WTC11 (cell line): ENCODE data around the gene CPE. TPM values are rescaled to one million over a fixed set of nuclear protein-coding genes. Genes with fewer than 3 reads are reported as not detected.

Experiments
- ATAC-seq: fragments of 200-7000 bp; cut with Tn5 transposase; 2 replicates; pipeline ENCODE4 v1.10.0; 2021; ENCODE audit warnings: mild to moderate bottlenecking, moderate library complexity
- CTCF ChIA-PET: fragments of 300-600 bp; sonication (Branson Sonifier 250); formaldehyde crosslinking; loops from one replicate; lab custom pipeline; 2021; ENCODE audit warnings: antibody characterized with exemption; lab: Charles Lee
- POLR2A ChIA-PET: fragments of 350-600 bp; sonication (Branson Sonifier 250); formaldehyde crosslinking; loops from one replicate; lab custom pipeline; 2021; ENCODE audit warnings: antibody characterized with exemption; lab: Charles Lee
- DNase-seq: peaks from one replicate; pipeline ENCODE4 v3.0.0; 2021; ENCODE audit warnings: low spot score
- H3K27ac Mint-ChIP-seq: 2 replicates; pipeline ENCODE4 v1.8.0; 2021; ENCODE audit warnings: mixed read lengths
- H3K27me3 Mint-ChIP-seq: 2 replicates; pipeline ENCODE4 v1.8.0; 2021; ENCODE audit warnings: low read depth, mild to moderate bottlenecking, moderate library complexity, mixed read lengths
- H3K36me3 Mint-ChIP-seq: 2 replicates; pipeline ENCODE4 v1.8.0; 2021; ENCODE audit warnings: mixed read lengths
- H3K4me1 Mint-ChIP-seq: 2 replicates; pipeline ENCODE4 v1.8.0; 2022; ENCODE audit warnings: mixed read lengths
- H3K4me3 Mint-ChIP-seq: 2 replicates; pipeline ENCODE4 v1.8.0; 2021; ENCODE audit warnings: mild to moderate bottlenecking, moderate library complexity, mixed read lengths
- H3K9me3 Mint-ChIP-seq: 2 replicates; pipeline ENCODE4 v1.8.0; 2021; ENCODE audit warnings: mixed read lengths
- ARID4B ChIP-seq: sonication (generic); formaldehyde crosslinking; IDR thresholded peaks from 2 replicates; pipeline ENCODE4 v1.8.0; 2023; ENCODE audit warnings: missing genetic modification reagents, mild to moderate bottlenecking, borderline replicate concordance
- ATF2 ChIP-seq: sonication (generic); formaldehyde crosslinking; IDR thresholded peaks from 2 replicates; pipeline ENCODE4 v1.8.1; 2022; ENCODE audit warnings: low read depth, missing genetic modification reagents, borderline replicate concordance
- ATF3 ChIP-seq: sonication (generic); formaldehyde crosslinking; conservative IDR thresholded peaks from 2 replicates; pipeline ENCODE4 v1.8.1; 2022; ENCODE audit warnings: mild to moderate bottlenecking, missing genetic modification reagents
- CREM ChIP-seq: sonication (generic); formaldehyde crosslinking; IDR thresholded peaks from 2 replicates; pipeline ENCODE4 v1.8.1; 2022; ENCODE audit warnings: mild to moderate bottlenecking, missing genetic modification reagents, moderate library complexity
- E2F5 ChIP-seq: sonication (generic); formaldehyde crosslinking; IDR thresholded peaks from 2 replicates; pipeline ENCODE4 v1.8.1; 2022; ENCODE audit warnings: mild to moderate bottlenecking, moderate library complexity, missing genetic modification reagents
- EMX1 ChIP-seq: fragments of 250-450 bp; sonication (Bioruptor Pico); IDR thresholded peaks from 2 replicates; pipeline ENCODE4 v1.8.0; 2021; ENCODE audit warnings: mild to moderate bottlenecking
- ERG ChIP-seq: fragments of 250-450 bp; sonication (Bioruptor Pico); IDR thresholded peaks from 2 replicates; pipeline ENCODE4 v1.8.0; 2021; ENCODE audit warnings: mild to moderate bottlenecking
- FOXK1 ChIP-seq: sonication (generic); formaldehyde crosslinking; IDR thresholded peaks from 2 replicates; pipeline ENCODE4 v1.8.0; 2022; ENCODE audit warnings: mild to moderate bottlenecking, moderate library complexity, missing genetic modification reagents
- GABPB1 ChIP-seq: sonication (generic); formaldehyde crosslinking; IDR thresholded peaks from 2 replicates; pipeline ENCODE4 v1.8.1; 2023; ENCODE audit warnings: mild to moderate bottlenecking, missing genetic modification reagents
- HMGA2 ChIP-seq: fragments of 250-450 bp; sonication (Bioruptor Pico); IDR thresholded peaks from 2 replicates; pipeline ENCODE4 v1.4.0; 2021; ENCODE audit warnings: mild to moderate bottlenecking, moderate library complexity
- MAX ChIP-seq: sonication (generic); formaldehyde crosslinking; IDR thresholded peaks from 2 replicates; pipeline ENCODE4 v1.8.0; 2022; ENCODE audit warnings: mild to moderate bottlenecking, missing genetic modification reagents
- MYBL2 ChIP-seq: sonication (generic); formaldehyde crosslinking; IDR thresholded peaks from 2 replicates; pipeline ENCODE4 v1.8.1; 2023; ENCODE audit warnings: mild to moderate bottlenecking, moderate library complexity, missing genetic modification reagents
- NR3C1 ChIP-seq: sonication (generic); formaldehyde crosslinking; conservative IDR thresholded peaks from 2 replicates; pipeline ENCODE4 v1.8.1; 2023; ENCODE audit warnings: low read depth, mild to moderate bottlenecking, missing genetic modification reagents
- TEAD1 ChIP-seq: sonication (generic); formaldehyde crosslinking; IDR thresholded peaks from 2 replicates; pipeline ENCODE4 v1.8.0; 2022; ENCODE audit warnings: mild to moderate bottlenecking, missing genetic modification reagents
- TEAD4 ChIP-seq: sonication (generic); formaldehyde crosslinking; IDR thresholded peaks from 2 replicates; pipeline ENCODE4 v1.8.0; 2022; ENCODE audit warnings: mild to moderate bottlenecking, missing genetic modification reagents
- USF2 ChIP-seq: sonication (generic); formaldehyde crosslinking; IDR thresholded peaks from 2 replicates; pipeline ENCODE4 v1.8.1; 2023; ENCODE audit warnings: mild to moderate bottlenecking, missing genetic modification reagents, moderate library complexity
- ZNF423 ChIP-seq: fragments of 250-450 bp; sonication (Bioruptor Pico); IDR thresholded peaks from 2 replicates; pipeline ENCODE4 v2.1.2; 2022; ENCODE audit warnings: mild to moderate bottlenecking, moderate library complexity
- ZSCAN18 ChIP-seq: fragments of 250-450 bp; sonication (Bioruptor Pico); IDR thresholded peaks from 2 replicates; pipeline ENCODE4 v2.1.2; 2022; ENCODE audit warnings: mild to moderate bottlenecking, moderate library complexity
- total RNA-seq: library from RNA; stranded (reverse); gene quantifications from 3 replicates; pipeline ENCODE4 v1.2.3, GENCODE V29; 2021

The CPE gene
- total RNA-seq, 1 experiment from 2014 or later: 9.2 TPM

GRCh38 chr4:165347647-165348569 is 30.9 kb upstream of the CPE start:
- ChIA-PET POLR2A (no interaction called here), CTCF (interaction anchor here (1.2 to 7.7 kb wide), 2 partner anchors 8 to 217 kb away, joined by 5 to 123 read pairs; no protein-coding TSS in a partner anchor)
- H3K36me3 Mint-ChIP-seq: 0 out of 2 replicates have a peak, but pooled peaks cover 3% of the 10 kb centered on the region
- ATAC-seq (no peak), DNase-seq (no peak)
- TF ChIP-seq E2F5 (no peak), MAX (CRISPR knock-in tag) (no peak), TEAD4 (CRISPR knock-in tag) (no peak), GABPB1 (CRISPR knock-in tag) (no peak), ZSCAN18 (CRISPR knock-in tag) (no peak), FOXK1 (CRISPR knock-in tag) (no peak), HMGA2 (no peak), ERG (no peak), ATF2 (CRISPR knock-in tag) (no peak), TEAD1 (CRISPR knock-in tag) (no peak), ATF3 (CRISPR knock-in tag) (no peak), USF2 (CRISPR knock-in tag) (no peak), ZNF423 (CRISPR knock-in tag) (no peak), NR3C1 (CRISPR knock-in tag) (no peak), CREM (CRISPR knock-in tag) (no peak), EMX1 (CRISPR knock-in tag) (no peak), ARID4B (no peak), MYBL2 (no peak)
- peaks cover 17% of the 10 kb centered on the region for H3K9me3 Mint-ChIP-seq
- no peak overlapping the region for H3K27ac Mint-ChIP-seq
- no peaks in the 10 kb centered on the region for H3K4me1 Mint-ChIP-seq
- no peak overlapping the region for H3K4me3 Mint-ChIP-seq
- H3K27me3 Mint-ChIP-seq: no peaks in the 10 kb centered on the region; the same call in 1 of the 2 replicates
